ENCODE measurements around the gene AGPS.

Gene AGPS

GRCh38 chr2:177592945-177593344 is 200.4 kb downstream of the AGPS start:
- TF ChIP-seq CTCF (IDR thresholded peaks at IDR 0.05; ENCODE audit: low read length, missing control alignments): no peak
- DNase-seq (ENCODE audit: low read depth): no peak
- H3K4me3 ChIP-seq (replicated peaks; ENCODE audit: low read depth, low read length): no peak overlapping the region

- H3K4me3 ChIP-seq (replicated peaks; ENCODE audit: low read depth, low read length): no peak overlapping the region
- TF ChIP-seq CTCF (IDR thresholded peaks at IDR 0.05; ENCODE audit: low read length, missing control alignments): no peak
- no peak for DNase-seq (ENCODE audit: low read depth)
Observed at GRCh38 chr2:177593402-177593801, 200.8 kb downstream of the AGPS start.

Data from fibroblast of pulmonary artery (primary cell).